Esophagus muscularis mucosa (tissue), 3 donors: ENCODE data around the gene GSTM5.

ENCODE experiments used
- POLR2A ChIP-seq: fragments of 450-650 bp; IDR thresholded peaks from one replicate; pipeline ENCODE4 v1.6.1; 2017; ENCODE audit warnings: antibody characterized with exemption, moderate library complexity, mild to moderate bottlenecking, low read depth
- POLR2AphosphoS5 ChIP-seq, 2 donors: sonication (generic); formaldehyde crosslinking; IDR thresholded peaks; one replicate each; pipeline ENCODE4 v1.6.1; 2017; ENCODE audit warnings: antibody characterized with exemption in 2 of 2
- TF ChIP-seq, protein P1 (sequence below), 3 experiments: fragments of 200-600 bp in 2 of 3; fragments of 450-650 bp in 1 of 3; sonication (generic) in 2 of 3; IDR thresholded peaks; one replicate each; pipeline ENCODE4 v1.5.1; 2017 to 2019; ENCODE audit warnings: antibody characterized with exemption in 3 of 3, mild to moderate bottlenecking in 2 of 3, moderate library complexity in 1 of 3

DNA sequence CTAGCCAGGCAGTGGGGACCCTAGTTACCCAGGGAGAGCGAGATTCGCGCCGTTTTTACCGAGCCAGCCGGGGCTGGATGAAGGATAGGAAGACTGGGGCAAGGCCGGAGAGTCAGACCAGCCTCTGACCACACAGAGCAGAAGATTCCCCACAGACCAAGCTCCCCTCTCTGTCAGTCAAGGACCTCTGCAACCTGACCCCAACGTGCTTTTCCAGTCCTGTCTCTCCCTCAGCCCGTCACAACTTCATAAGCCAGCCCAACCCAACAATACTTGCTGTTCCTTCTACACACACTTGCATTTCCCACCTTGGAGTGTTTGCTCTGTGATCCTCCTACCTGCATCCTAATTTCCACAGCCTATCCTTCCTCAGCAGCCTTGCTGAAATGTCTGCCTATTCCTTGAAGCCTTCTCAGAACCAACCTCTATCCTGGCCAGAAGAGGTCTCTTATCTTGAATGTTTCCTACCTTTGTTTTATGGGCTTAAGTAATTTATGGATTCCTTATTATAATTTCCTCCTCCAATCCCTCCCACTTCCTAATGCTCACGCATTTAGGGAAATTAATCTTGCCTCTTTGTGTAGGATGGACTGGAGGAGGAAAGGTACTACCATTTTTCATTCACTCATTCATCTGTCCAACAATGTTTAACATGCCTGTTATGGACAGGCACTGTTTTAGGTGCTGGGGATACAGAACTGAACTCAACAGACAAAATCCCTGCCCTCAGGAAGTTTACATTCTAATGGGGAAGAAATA lies 28.7 kb downstream of the GSTM5 start, which contains the start of gene GSTM3:
- TF ChIP-seq, protein P1, sequence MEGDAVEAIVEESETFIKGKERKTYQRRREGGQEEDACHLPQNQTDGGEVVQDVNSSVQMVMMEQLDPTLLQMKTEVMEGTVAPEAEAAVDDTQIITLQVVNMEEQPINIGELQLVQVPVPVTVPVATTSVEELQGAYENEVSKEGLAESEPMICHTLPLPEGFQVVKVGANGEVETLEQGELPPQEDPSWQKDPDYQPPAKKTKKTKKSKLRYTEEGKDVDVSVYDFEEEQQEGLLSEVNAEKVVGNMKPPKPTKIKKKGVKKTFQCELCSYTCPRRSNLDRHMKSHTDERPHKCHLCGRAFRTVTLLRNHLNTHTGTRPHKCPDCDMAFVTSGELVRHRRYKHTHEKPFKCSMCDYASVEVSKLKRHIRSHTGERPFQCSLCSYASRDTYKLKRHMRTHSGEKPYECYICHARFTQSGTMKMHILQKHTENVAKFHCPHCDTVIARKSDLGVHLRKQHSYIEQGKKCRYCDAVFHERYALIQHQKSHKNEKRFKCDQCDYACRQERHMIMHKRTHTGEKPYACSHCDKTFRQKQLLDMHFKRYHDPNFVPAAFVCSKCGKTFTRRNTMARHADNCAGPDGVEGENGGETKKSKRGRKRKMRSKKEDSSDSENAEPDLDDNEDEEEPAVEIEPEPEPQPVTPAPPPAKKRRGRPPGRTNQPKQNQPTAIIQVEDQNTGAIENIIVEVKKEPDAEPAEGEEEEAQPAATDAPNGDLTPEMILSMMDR (IDR thresholded peaks at IDR 0.05), result no peak
- TF ChIP-seq POLR2AphosphoS5 (IDR thresholded peaks at IDR 0.05) (no peak), POLR2A (no peak)
